HG03066 (cell line): ENCODE data around the gene SLC22A23.

Experiments used
- ATAC-seq: cut with Tn5 transposase; IDR thresholded peaks from one replicate; pipeline ENCODE4 v1.9.1; 2021; ENCODE audit warnings: low read depth; ENCODE audit not compliant: unreplicated experiment

The SLC22A23 gene

GRCh38 chr6:3449321-3449720 is 7.5 kb downstream of the SLC22A23 start:
- no peak for ATAC-seq

GRCh38 chr6:3447005-3447404 is 9.8 kb downstream of the SLC22A23 start:
- no peak for ATAC-seq

GRCh38 chr6:3446184-3446583 is 10.7 kb downstream of the SLC22A23 start:
- no peak for ATAC-seq

GRCh38 chr6:3444276-3445088 is 12.4 kb downstream of the SLC22A23 start:
- ATAC-seq = no peak

GRCh38 chr6:3443221-3443515 is 13.7 kb downstream of the SLC22A23 start:
- no peak for ATAC-seq

- ATAC-seq = no peak
These were observed 14.2 kb downstream of the SLC22A23 start for GRCh38 chr6:3442431-3443220.

- ATAC-seq = no peak
These were observed 15.9 kb downstream of the SLC22A23 start for GRCh38 chr6:3440911-3441310.

GRCh38 chr6:3439961-3440360 is 16.9 kb downstream of the SLC22A23 start:
- ATAC-seq = no peak

GRCh38 chr6:3438190-3439167 is 18.4 kb downstream of the SLC22A23 start:
- ATAC-seq = no peak

- ATAC-seq = no peak
These were observed 23.8 kb downstream of the SLC22A23 start for GRCh38 chr6:3433005-3433404.

- ATAC-seq = no peak
These were observed 24.4 kb downstream of the SLC22A23 start for GRCh38 chr6:3432416-3432815.

GRCh38 chr6:3431994-3432393 is 24.9 kb downstream of the SLC22A23 start:
- no peak for ATAC-seq

GRCh38 chr6:3429211-3429610 is 27.6 kb downstream of the SLC22A23 start:
- ATAC-seq = no peak

- ATAC-seq = no peak
These were observed 28.1 kb downstream of the SLC22A23 start for GRCh38 chr6:3428700-3429099.

GRCh38 chr6:3428247-3428646 is 28.6 kb downstream of the SLC22A23 start:
- ATAC-seq = no peak

- ATAC-seq = no peak
These were observed 29.2 kb downstream of the SLC22A23 start for GRCh38 chr6:3427687-3428085.

GRCh38 chr6:3426927-3427686 is 29.7 kb downstream of the SLC22A23 start:
- no peak for ATAC-seq

GRCh38 chr6:3426091-3426926 is 30.5 kb downstream of the SLC22A23 start:
- no peak for ATAC-seq

GRCh38 chr6:3425574-3425973 is 31.3 kb downstream of the SLC22A23 start:
- ATAC-seq = no peak
